Stimulated activated CD8-positive, alpha-beta memory T cell treated with anti-CD3 and anti-CD28 coated beads, Interleukin-4, amount 100 ng/mL, for 24 hours (primary cell): ENCODE data around the gene ZBTB43.

Experiments
- DNase-seq: peaks from one replicate; pipeline ENCODE4 v3.0.0-alpha.2; 2020; ENCODE audit warnings: low read depth

Gene ZBTB43

DNA sequence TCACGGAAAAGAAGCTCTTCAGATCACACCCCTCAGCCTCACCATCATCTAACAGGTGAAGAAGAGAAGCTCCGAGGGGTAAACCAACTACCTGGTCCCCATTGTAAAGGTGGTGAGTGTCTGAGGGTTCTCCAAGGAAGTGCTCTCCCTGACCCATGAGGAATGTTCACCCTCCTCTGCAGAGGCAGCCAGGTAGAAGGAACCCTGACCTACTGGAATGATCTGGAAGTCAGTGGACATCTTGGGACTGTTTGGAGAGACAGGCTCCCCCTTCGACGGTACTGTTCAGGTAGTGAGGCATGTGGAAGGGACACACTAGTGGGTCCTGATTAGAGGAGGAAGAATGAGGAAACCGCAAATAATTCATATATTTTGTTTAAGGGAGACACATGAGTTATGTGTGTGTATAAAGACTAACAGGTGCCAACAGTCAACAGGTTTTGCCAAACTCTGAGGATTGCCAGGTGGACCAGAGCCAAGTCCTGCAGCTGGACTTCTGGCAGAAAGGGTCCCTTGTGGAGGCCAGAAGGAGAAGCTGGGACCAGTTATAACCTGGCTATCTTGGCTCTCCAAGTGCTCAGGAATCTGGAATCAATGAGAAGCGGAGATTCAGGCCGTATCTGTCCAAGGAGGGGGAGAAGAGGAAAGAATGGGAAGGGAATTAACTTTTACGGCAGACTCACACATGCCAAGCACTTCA lies 52.6 kb downstream of the ZBTB43 start:
- no peak for DNase-seq

DNA sequence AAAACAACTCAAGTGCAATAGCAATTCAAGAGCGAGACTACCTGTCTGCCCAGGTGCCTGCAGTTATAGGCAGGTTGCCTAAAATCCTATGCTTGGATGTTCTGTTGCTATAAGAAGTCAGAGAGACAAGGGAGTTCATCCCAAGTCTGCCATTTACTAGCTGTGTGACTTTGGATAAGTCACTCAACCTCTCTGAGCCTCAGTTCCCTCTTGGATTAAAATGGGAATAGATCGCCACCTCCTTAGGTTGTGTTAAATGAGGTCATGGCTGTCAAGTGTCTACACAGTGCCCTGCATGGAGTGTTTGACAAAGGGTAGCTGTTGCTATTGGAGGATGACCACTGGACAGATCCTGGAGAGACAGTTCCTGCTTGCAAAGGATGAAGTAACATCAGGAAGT lies 54.3 kb downstream of the ZBTB43 start:
- DNase-seq, result no peak

DNA sequence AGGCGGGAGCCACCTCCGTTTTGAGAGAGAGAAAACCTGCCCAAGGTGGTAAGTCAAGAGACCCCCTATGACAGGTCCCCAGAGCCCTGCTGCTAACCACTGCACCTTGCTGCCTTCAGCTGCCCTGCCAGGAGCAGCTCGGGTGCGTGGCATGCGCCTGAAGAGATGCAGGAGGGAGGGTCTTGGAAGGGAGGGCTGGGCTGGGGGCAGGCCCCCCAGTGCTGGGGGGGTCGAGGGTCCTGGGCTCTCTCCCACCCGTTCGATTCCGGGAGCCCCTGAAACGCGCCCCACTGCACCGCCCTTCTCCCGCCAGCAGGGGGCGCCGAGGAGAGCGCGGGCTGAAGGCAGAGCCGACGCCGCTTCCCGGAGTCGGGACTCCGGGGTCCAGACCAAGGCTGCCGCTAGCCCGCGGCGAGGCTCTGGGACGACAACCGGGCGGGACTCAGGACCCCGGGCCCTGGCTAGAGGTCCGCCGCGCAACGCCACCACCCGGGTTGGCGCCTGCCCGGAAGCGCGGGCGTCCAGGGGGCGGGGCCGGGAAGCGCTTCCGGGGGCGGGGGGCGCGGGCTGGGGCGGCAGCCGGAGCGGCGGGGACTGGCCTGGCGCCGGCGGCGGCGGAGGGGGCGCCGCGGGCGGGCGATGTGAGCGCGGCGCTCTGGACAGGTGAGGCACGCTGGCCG lies 55.4 kb downstream of the ZBTB43 start, which contains the start of gene ZBTB34:
Gene ZBTB34, plus strand, starts transcription at position 563 of the 680 bp plus-strand sequence. CDS start 18,761 bp downstream, outside the sequence.
- peak; percentile 62 for DNase-seq

DNA sequence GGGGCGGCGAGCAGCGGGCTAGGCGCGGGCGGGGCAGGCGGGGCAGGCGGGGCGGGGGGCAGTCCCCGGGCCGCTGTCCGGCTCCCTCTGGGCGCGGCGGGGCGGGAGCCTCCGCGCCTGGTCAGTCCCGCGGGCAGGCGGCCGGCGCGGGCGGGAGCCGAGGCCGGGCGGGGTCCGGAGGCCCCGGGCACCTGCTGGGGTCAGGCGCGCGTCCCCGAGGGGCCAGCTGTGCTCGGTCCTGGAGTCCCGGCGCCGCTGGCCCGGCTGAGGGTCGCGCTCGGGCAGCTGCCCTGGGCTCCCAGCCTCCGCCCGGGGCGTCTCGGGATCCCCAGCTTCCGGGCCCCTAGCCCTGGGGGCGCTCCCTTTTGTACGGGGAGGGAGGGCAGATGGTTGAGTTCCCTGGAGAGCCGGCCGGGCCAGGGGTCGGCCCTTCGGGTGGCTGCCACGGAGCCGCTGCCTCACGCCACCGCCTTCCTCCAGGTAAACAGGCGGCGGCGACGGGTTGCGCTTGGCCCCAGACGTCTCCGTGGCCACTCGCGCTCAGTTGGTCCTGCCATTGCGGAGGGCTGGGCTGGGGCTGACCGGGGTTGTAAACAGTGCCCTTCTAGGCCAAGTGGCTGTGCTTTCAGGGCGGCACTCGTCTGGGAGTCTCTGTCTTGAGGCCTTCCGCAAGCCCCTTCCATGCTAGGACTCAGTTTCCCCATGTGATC lies 56.1 kb downstream of the ZBTB43 start:
- DNase-seq, result no peak

DNA sequence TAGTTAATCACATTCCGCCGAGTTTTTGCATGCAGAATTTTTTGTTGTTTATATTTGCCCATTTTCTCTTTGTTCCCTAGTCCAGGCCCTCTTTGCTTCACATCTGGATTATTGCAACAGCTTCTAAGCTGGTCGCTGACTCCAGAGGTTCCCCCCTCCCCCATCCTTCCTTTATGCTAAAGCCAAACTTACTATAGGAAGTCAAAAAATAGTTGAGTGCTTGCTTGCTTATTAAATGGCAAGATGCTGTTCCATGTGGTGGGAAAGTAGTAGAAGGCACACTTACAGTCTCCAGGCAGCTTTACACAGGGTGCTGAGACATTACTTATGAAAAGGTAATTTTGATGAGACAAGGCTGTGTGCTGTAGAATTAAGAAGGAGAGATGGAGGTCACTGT lies 56.9 kb downstream of the ZBTB43 start:
- DNase-seq, result no peak

DNA sequence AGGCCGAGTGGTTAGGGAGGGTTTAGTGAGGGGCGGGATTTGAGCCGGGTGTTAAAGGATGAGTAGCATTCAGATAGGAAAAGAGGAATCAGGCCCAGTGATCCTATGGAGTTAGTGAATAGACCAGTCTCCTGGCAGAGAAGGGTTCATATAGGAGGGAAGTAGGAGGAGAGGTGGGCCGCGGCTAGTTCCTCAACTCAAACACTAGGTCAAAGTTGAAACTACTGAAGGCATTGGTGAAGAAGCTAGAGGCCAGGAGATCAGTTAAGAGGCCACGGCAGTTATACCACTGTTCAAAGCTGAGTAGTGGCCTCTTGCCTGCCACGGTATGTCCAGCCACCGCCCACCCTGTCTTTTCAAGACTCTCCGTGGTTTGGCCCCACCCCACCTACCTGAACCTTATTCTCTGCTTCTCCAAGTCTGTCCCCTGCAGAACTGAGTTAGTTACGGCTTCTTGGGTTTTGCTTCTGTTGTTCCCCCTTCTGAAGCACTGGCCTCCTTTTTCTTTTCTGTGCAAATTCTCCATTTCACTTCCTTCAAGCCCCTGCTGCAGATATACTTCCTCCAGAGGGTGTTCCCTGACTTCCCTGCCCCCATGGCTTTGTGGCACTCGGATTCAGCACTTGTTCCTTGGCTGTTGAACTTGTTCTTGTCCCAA lies 57.4 kb downstream of the ZBTB43 start:
- no peak for DNase-seq

DNA sequence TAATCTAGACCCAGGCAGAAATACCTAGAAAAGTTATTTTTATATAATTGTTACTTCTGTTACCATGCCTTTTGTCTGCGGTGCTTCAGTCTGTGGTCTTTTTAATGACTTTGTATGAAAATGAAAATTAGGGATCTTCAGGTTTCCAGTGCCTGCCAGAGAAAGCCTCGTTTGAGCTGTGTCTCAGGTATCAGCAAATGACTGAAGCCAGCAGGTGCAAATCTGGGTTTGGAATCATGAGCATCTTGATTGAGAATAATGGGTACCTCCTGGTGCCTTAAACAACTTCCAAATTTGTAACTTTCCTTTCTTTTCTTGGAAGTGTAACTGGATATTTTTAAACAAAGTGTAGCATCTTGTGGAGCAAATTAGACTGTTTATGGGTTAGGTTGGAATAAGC lies 59.9 kb downstream of the ZBTB43 start:
- DNase-seq, result no peak

DNA sequence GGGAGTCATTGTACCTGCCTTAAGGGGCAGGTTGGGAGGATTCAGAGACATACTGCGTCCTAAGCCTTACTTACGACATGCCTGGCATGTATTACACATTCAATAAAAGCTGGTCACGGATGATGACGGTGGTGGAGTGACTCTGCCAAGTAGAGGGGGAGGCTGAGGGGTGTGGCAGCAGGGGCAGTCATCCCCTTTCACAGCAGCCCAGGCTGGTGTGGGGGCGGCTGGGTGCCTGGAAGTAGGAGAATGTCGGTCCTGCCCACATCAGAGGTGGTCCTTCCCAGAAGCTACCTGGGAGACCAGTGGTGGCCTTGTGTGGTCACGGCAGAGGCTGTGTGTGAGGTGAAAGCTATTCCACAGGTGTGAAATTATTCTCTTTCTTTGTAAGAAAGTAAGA lies 64.5 kb downstream of the ZBTB43 start:
- no peak for DNase-seq

DNA sequence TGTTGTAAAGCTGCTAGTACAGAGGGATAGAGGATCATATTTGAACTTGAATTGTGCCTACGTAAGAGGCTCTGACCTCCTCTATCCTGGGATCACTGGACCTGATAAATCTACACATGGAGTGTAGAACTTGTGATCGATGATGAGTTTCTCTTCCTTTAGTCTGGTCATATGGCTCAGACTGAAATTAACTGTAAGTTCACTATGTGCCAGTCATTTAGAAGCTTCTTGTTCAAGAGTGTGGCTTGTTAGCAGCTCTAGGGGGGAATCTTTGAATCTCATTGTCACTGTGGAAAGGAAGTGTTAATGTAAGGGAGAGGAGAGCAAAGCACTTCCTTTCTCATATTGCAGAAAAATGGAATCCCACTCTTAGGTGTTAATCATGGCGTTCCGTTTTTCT lies 67.7 kb downstream of the ZBTB43 start:
- no peak for DNase-seq

DNA sequence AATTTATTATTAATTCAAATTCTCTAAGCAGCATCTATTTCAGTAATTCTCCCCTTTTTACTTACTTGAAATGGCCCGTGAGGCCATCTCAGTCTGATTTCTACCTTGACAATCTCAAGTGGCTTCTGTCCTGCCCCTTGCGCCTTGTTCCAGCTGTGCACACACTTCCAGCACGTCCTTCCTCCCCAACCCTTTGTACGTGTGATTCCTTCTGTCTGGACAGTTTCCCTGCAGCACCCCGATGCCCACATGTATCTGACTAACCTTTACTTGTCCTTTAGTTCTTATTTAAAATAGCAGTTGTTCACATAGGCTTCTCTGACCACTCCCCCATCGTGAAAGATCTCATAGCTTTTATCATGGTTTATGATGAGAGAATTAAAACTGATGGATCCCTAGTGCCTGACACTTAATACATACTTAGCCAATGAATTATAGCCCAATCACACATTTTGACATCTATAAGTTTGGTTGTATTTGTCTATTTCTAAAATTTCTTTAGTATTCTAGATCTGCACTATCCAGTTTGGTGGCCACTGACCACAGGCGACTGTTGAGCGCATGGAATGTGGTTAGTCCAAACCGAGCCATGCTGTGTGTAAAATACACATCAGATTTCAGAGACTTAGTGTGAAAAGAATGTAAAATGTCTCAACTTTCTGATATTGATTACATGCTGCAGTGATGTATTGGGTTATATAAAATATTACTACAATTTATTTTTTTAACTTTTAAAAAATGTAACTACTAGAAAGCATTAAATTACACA lies 69.9 kb downstream of the ZBTB43 start:
- DNase-seq, result no peak

DNA sequence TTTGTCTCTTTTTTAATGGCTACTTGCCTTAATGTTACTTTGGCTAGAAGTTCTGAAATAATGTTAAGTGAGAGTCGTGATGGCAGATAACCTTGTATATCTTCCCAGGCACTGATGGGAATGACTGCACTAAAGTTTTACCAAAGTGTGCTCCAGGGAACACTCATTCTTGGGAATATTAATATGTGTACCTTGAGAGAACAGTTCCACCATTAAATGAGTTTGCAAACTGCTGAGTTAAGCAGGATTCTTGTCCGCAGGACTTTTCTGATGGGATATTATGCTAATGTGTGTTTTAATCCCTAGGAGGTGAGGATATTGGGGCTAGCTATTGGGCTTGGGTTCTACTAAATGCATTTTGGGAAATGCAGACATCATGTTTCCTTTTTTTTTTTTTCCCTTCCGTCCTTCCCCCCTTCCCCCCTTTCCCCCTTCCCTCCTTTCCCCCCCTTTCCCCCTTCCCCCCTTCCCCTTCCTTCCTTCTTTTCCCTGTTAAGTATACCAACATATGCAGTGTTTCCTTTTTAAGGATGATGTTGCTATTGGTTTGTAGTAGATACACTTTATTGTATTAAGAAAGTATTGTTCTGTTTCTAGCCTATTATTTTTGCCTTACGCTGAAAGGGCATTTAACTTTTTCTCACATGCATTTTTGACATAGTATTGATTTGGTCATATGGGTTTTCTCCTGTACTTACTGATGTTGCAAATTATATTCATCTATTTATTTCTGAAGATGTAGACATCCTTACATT lies 71.1 kb downstream of the ZBTB43 start:
- DNase-seq, result no peak

DNA sequence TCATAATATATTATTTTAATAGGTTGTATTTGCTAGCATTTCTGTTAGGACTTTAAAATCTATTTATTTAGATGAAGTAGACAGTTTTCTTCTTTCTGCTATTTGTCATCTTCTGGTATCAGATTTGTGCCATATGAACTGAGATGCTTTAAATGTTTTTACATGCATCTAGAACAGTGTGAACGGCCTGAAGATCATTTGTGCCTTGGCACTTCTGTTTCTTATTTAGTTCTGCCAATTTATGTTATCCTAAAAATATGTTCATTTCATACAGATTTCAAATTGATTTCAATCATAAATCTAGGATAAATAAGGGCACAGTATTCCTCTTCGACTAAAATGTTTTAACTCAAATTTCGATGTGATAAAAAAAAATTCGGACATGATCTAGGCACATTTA lies 71.7 kb downstream of the ZBTB43 start:
- DNase-seq, result no peak

DNA sequence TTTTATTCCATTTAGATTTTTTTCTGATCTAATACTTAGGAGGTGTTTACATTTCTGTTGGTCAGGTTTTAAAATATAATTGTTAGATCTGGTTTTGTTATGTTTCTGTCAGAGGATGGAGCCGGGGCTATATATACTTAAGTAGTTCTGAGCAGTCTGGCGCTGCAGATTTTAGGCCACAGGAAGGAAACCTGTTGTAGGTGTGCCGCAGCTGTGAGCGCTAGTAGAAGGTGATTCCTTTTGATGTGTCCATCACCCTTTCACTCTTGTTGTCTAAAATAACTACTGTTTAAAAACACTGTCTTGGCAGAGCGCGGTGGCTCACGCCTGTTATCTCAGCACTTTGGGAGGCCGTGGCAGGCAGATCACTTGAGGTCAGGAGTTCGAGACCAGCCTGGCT lies 72.6 kb downstream of the ZBTB43 start:
- no peak for DNase-seq

DNA sequence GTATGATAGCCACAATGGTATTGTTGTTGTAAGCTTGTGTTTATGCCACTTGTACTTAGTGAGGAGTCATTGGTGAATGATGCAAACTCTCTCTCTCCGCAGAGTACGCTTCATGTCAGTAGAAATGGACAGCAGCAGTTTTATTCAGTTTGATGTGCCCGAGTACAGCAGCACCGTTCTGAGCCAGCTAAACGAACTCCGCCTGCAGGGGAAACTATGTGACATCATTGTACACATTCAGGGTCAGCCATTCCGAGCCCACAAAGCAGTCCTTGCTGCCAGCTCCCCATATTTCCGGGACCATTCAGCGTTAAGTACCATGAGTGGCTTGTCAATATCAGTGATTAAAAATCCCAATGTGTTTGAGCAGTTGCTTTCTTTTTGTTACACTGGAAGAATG lies 74.4 kb downstream of the ZBTB43 start:
- DNase-seq, result no peak

DNA sequence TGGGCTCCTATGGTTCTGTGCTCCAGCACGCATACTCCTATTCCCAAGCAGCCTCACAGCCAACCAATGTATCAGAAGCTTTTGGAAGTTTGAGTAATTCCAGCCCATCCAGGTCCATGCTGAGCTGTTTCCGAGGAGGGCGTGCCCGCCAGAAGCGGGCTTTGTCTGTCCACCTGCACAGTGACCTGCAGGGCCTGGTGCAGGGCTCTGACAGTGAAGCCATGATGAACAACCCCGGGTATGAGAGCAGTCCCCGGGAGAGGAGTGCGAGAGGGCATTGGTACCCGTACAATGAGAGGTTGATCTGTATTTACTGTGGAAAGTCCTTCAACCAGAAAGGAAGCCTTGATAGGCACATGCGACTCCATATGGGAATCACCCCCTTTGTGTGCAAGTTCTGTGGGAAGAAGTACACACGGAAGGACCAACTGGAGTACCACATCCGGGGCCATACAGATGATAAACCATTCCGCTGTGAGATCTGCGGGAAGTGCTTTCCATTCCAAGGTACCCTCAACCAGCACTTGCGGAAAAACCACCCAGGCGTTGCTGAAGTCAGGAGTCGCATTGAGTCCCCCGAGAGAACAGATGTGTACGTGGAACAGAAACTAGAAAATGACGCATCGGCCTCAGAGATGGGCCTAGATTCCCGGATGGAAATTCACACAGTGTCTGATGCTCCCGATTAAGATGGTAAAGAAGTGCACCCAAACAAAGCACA lies 75.5 kb downstream of the ZBTB43 start:
- no peak for DNase-seq

DNA sequence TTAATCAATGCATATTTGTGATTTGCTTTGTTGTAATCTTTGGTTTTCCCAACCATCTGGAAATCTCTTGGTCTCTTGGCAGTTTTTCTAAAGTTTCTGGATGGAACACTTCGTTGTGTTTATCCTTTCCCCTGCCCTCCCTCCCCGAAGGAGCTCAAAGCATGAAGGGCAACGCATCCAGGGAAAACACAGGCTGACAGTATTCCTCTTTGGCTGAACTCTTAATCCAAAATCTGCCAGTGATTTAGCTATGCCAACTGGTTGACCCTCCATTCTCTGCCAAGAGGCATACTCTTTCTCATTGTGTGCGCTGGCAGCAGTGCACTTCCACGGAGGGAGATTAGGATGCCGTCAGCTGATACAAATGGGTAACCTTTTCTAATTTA lies 76.1 kb downstream of the ZBTB43 start:
- no peak for DNase-seq

DNA sequence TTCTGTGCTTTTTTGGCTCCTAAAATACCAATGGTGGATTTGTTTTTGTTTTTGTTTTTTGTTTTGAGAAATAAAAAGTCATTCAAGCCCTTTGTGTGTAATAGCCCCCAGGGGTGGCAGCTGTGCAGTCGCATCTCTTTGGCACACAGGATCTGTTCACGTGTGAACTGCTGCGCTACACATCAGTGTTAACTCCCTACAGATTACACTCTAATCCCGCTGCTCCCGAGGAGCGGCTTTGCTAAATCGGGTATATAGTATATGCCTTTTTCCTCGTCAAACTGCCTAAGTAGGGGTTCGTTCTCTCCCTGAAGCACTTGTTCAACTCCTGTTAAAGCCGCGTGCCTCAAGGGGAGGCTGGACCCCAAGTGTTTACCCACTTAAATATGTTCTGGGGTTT lies 77.9 kb downstream of the ZBTB43 start:
- DNase-seq, result no peak

DNA sequence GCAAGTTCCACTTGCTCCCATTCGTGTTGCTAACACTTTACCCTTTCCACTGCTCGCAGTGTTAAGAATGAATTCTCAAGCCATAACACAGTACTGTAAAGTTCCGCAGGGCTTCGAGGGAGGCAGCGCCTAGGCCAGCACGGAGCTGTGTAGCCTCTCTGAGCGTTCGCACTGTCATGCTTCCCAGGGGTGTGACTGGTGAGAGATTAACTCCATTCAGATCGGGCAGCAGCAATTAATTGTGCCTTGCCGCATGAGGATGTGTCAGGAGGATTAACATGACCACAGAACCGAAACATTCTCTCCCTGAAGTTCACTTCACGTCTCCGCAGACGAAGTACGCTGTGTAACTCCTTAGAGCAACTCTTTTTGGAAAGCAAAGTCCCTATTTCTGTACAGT lies 78.8 kb downstream of the ZBTB43 start:
- no peak for DNase-seq

DNA sequence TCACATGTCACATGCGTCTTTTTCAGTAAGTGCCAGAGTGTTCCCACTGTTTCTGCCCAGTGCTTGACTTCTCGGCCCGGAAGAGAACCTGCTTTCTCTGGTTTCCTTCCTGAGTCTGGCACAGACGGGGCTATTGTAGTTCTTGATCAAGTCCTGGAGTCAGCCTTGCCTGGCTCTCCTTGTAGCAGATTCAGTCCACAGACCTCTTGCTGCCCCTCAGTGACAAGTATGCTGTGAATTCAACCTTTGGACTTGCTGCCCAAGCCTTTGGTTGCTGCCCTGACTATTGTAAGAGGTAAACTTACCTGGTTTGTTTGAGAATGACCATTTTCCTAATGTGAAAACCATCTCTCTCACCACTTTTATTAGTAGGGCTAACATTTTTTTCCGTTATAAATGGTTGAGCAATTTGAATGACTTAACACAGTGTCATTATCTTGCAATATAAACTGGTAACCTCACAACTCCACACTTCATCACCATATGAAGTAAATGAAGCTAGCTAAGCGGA lies 80.3 kb downstream of the ZBTB43 start:
- DNase-seq, result no peak
